SU-DHL-6 (cell line): ENCODE data around the gene CAPN15.

Experiments
- H2AFZ ChIP-seq: fragments of 200-600 bp; sonication (generic); 2 replicates; pipeline ENCODE4 v1.6.1; 2014; ENCODE audit warnings: low read depth, mild to moderate bottlenecking, moderate library complexity, mixed read lengths, antibody characterized with exemption, low read length; ENCODE audit not compliant: severe bottlenecking
- H3F3A ChIP-seq: fragments of 200-600 bp; shearing (Covaris generic); 2 replicates; pipeline ENCODE4 v1.6.0; 2016; ENCODE audit warnings: antibody characterized with exemption, mild to moderate bottlenecking; ENCODE audit not compliant: insufficient read depth
- H3K27ac ChIP-seq: fragments of 200-600 bp; sonication (generic); 2 replicates; pipeline ENCODE4 v1.5.1; 2016; ENCODE audit warnings: low read depth, mild to moderate bottlenecking, low read length, moderate library complexity, mixed read lengths
- H3K27me3 ChIP-seq: fragments of 200-600 bp; sonication (generic), shearing (Covaris generic); 2 replicates; pipeline ENCODE4 v1.6.0; 2014; ENCODE audit warnings: mild to moderate bottlenecking, low read length
- H3K36me3 ChIP-seq: fragments of 200-600 bp; sonication (generic); 2 replicates; pipeline ENCODE4 v1.6.1; 2014; ENCODE audit warnings: mild to moderate bottlenecking, low read length, mixed read lengths
- H3K4me2 ChIP-seq: fragments of 300-600, 200-600 bp; shearing (Covaris generic), sonication (generic); 2 replicates; pipeline ENCODE4 v1.6.0; 2014; ENCODE audit warnings: low read length, low read depth, mild to moderate bottlenecking; ENCODE audit not compliant: poor library complexity, severe bottlenecking
- H3K4me3 ChIP-seq: fragments of 200-600 bp; sonication (generic); 2 replicates; pipeline ENCODE4 v1.5.1; 2014; ENCODE audit warnings: antibody characterized with exemption, low read length, mild to moderate bottlenecking, mixed read lengths; ENCODE audit not compliant: insufficient read depth, poor library complexity, severe bottlenecking
- H3K79me2 ChIP-seq: fragments of 200-600 bp; sonication (generic); 2 replicates; pipeline ENCODE4 v1.6.1; 2014; ENCODE audit warnings: mild to moderate bottlenecking, low read length, moderate library complexity; ENCODE audit not compliant: insufficient read depth
- H3K9ac ChIP-seq: fragments of 200-600 bp; sonication (generic); 2 replicates; pipeline ENCODE4 v1.7.0; 2014; ENCODE audit warnings: mild to moderate bottlenecking, low read length
- H3K9me2 ChIP-seq: fragments of 200-600 bp; sonication (generic); replicated peaks from 2 replicates; pipeline ENCODE4 v1.6.1; 2014; ENCODE audit warnings: low read length; ENCODE audit not compliant: insufficient read depth
- H3K9me3 ChIP-seq: fragments of 200-600 bp; sonication (generic); 2 replicates; pipeline ENCODE4 v1.6.1; 2014; ENCODE audit warnings: low read length, mixed read lengths; ENCODE audit not compliant: insufficient read depth
- H4K20me1 ChIP-seq: fragments of 200-600 bp; sonication (generic); 2 replicates; pipeline ENCODE4 v1.6.1; 2014; ENCODE audit warnings: low read depth, mild to moderate bottlenecking, antibody characterized with exemption, low read length, moderate library complexity, mixed read lengths
- CTCF ChIP-seq: fragments of 200-600 bp; sonication (generic); IDR thresholded peaks from one replicate; pipeline ENCODE4 v1.5.1; 2017; ENCODE audit warnings: antibody characterized with exemption, mild to moderate bottlenecking, low read length, moderate library complexity; ENCODE audit not compliant: insufficient read depth, poor library complexity, severe bottlenecking
- EZH2phosphoT487 ChIP-seq: fragments of 200-600 bp; sonication (generic), shearing (Covaris generic); conservative IDR thresholded peaks from 2 replicates; pipeline ENCODE4 v1.6.1; 2018; ENCODE audit warnings: mild to moderate bottlenecking, antibody characterized with exemption, low read length, moderate library complexity, mixed read lengths

The CAPN15 gene

DNA sequence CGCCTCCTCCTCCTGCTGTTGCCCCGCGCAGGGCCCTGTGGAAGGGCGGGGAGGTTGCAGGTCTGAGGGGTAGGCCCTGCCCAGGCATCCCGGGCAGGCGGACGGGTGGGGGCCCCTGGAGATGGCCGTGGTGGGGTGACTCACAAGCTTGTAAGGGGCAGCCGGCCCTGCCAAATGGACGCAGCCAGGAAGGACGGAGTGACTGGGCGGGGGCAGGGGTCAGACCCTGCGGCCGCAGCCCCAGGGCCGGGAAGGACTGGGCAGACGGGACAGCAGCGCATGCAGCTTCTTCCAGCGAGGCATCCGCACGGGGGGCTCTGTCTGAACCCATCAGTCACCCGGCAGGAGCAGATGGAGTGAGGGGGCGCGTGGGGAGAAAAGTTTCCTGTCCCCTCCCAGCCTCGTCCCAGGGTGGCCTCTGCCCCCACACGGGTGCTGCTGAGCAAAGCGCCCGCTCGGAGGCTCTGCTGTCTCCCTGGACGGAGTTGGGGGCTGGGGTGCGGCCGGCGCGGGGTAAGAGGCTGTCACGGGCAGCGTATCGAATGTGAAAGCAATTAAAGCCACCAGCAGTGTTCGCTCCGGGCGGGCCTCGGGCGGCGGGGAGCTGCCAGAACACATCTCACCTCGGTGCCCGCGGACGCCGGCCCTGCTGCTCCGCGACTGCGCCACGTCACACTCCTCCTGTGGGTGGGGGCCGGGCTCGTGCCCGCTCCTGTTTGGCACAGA, 27.3 kb downstream of the CAPN15 start:
- Histone ChIP-seq H3K27ac (no peak overlapping the region), H3K4me3 (no peak overlapping the region), H3K36me3 (no peaks in the 10 kb centered on the region), H3K4me2 (no peak overlapping the region), H3K9me2 (no peaks in the 10 kb centered on the region), H4K20me1 (no peaks in the 10 kb centered on the region), H2AFZ (no peak overlapping the region), H3K79me2 (no peaks in the 10 kb centered on the region), H3F3A (no peaks in the 10 kb centered on the region), H3K9me3 (no peaks in the 10 kb centered on the region), H3K9ac (no peak overlapping the region), H3K27me3 (no peaks in the 10 kb centered on the region)
- TF ChIP-seq EZH2phosphoT487 = no peak
- TF ChIP-seq CTCF = no peak

- Histone ChIP-seq H3K4me3 (no peak overlapping the region), H3K36me3 (no peaks in the 10 kb centered on the region), H3K27ac (no peak overlapping the region), H3K79me2 (no peaks in the 10 kb centered on the region), H3K27me3 (no peaks in the 10 kb centered on the region), H3K9me3 (no peaks in the 10 kb centered on the region), H4K20me1 (no peaks in the 10 kb centered on the region), H3K4me2 (no peak overlapping the region), H3K9ac (no peak overlapping the region), H2AFZ (no peak overlapping the region), H3F3A (no peaks in the 10 kb centered on the region), H3K9me2 (no peaks in the 10 kb centered on the region)
- TF ChIP-seq EZH2phosphoT487 (no peak), CTCF (no peak)
Measured at GRCh38 chr16:555528-556473, 28.3 kb downstream of the CAPN15 start.

DNA sequence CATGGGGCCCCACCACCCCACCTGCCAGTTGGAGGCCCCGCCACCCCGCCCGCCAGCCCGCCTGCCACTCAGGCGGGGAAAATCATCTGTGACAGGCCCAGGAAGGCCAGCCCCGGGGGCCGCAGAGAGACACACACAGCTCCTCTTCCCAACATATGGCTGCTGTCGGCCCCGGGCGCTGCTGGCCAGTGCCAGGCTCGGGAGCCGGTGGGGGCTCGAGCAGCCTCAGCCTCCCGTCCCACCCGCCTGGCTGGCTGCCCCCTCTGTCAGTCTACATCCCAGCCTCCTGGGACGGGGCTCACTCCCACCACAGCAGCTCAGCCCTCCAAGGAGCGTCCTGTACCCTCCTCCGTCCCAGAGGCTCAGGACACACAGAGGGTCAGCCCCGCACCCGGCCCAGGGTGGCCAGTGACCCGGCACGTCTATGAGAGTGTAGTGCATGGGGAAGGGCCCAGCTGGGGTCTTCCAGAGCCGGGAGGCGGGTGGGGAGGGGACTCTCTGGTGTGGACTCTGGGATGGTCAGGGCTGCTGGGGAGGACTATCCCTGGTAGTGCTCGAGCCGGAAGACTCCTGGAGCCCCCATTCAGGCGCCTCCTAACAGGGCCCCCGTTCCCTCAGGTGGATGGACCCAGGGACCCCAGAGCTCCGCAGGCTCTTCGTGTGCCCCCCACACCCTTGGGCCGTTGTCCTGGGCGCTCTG, 29.1 kb downstream of the CAPN15 start:
- Histone ChIP-seq H3K36me3 (no peaks in the 10 kb centered on the region), H3K27ac (no peak overlapping the region), H3F3A (no peaks in the 10 kb centered on the region), H2AFZ (no peak overlapping the region), H3K79me2 (no peaks in the 10 kb centered on the region), H3K9ac (no peak overlapping the region), H3K9me3 (no peaks in the 10 kb centered on the region), H3K4me2 (no peak overlapping the region), H3K9me2 (no peaks in the 10 kb centered on the region), H4K20me1 (no peaks in the 10 kb centered on the region), H3K4me3 (no peak overlapping the region), H3K27me3 (no peaks in the 10 kb centered on the region)
- no peak for TF ChIP-seq CTCF
- TF ChIP-seq EZH2phosphoT487 = no peak
